ENCODE data around the gene NCK2. TPM values are rescaled to one million over a fixed set of nuclear protein-coding genes. Genes with fewer than 3 reads are reported as not detected.

Gene NCK2
- total and polyA plus RNA-seq, 10 of the 15 experiments (the other 5 are each of a cell fraction or from before 2014, with no cell fraction given) = 1.2 to 30.9 (median 14.1) TPM

- H2AFZ ChIP-seq (ENCODE audit: control insufficient read depth, low read depth, low read length) = no peak overlapping the region
- WGBS (ENCODE audit: insufficient coverage, insufficient replicate concordance, low lambda C conversion rate, missing lambda C conversion rate) = 10% methylated on average over 5 of the region's 5 CpGs
- ChIA-PET CTCF (no interaction called here), RAD21 (ENCODE audit: unreplicated experiment) (no interaction called here), POLR2A (no interaction called here), SMC1A (ENCODE audit: uncharacterized antibody, unreplicated experiment) (no interaction called here)
- H3K27ac ChIP-seq (ENCODE audit: control insufficient read depth, insufficient read depth) = no peak overlapping the region
- H3K9ac ChIP-seq (ENCODE audit: control insufficient read depth, insufficient read depth, low read length) = no peak overlapping the region
- H3K27me3 ChIP-seq (replicated peaks in 1 of 2; ENCODE audit: control insufficient read depth in 2 of 2, insufficient read depth in 2 of 2, low read length in 1 of 2) = no peaks in the 10 kb centered on the region; a peak in 1 of 4 replicates
- H3K9me3 ChIP-seq (replicated peaks; ENCODE audit: control insufficient read depth, insufficient read depth, low read length) = peaks cover 2% of the 10 kb centered on the region; the same call in 1 of the 3 replicates
- ATAC-seq = no peak
- intact Hi-C loops (cut with micrococcal nuclease; ENCODE audit: unreplicated experiment) = no loop called here
- FAIRE-seq = no peak
- no peak for DNase-seq (ENCODE audit: low read depth, low spot score)
- no peaks in the 10 kb centered on the region for H3K36me3 ChIP-seq (ENCODE audit: control insufficient read depth in 2 of 2, insufficient read depth in 2 of 2, low read length in 1 of 2)
- BruUV-seq (replicated peaks) = no TSS peak
- H4K20me1 ChIP-seq (ENCODE audit: control insufficient read depth, insufficient read depth) = no peaks in the 10 kb centered on the region
- H3K4me3 ChIP-seq = no peak overlapping the region
- H3K4me2 ChIP-seq (ENCODE audit: control insufficient read depth, insufficient read depth) = no peak overlapping the region
- no peaks in the 10 kb centered on the region for H3K79me2 ChIP-seq (ENCODE audit: control insufficient read depth, insufficient read depth, low read length)
- in situ Hi-C loops (cut with MboI) = no loop called here
- no peak for TF ChIP-seq NFYB (IDR thresholded peaks at IDR 0.05; ENCODE audit: insufficient read depth, low read depth, low read length)
- TF ChIP-seq SPI1 (IDR thresholded peaks at IDR 0.05; ENCODE audit: borderline replicate concordance, insufficient read depth, low read depth, low read length) = no peak
- no peak for TF ChIP-seq KDM1A (IDR thresholded peaks at IDR 0.05; ENCODE audit: borderline replicate concordance)
- TF ChIP-seq USF1 (IDR thresholded peaks at IDR 0.05; ENCODE audit: borderline replicate concordance, extremely low read length, insufficient read depth, low read depth, low read length) = no peak
- no peaks in the 10 kb centered on the region for H3K4me1 ChIP-seq (ENCODE audit: control insufficient read depth, insufficient read depth, low read length)
Observed at GRCh38 chr2:105725388-105725787, 19.3 kb upstream of the NCK2 start.

- Histone ChIP-seq H3K79me2 (ENCODE audit: control insufficient read depth, insufficient read depth, low read length) (no peaks in the 10 kb centered on the region), H2AFZ (ENCODE audit: control insufficient read depth, low read depth, low read length) (no peak overlapping the region), H3K4me1 (ENCODE audit: control insufficient read depth, insufficient read depth, low read length) (peaks cover 5% of the 10 kb centered on the region), H4K20me1 (ENCODE audit: control insufficient read depth, insufficient read depth) (no peaks in the 10 kb centered on the region), H3K27ac (ENCODE audit: control insufficient read depth, insufficient read depth) (no peak overlapping the region), H3K4me2 (ENCODE audit: control insufficient read depth, insufficient read depth) (no peak overlapping the region), H3K9ac (ENCODE audit: control insufficient read depth, insufficient read depth, low read length) (no peak overlapping the region), H3K36me3 (ENCODE audit: control insufficient read depth in 2 of 2, insufficient read depth in 2 of 2, low read length in 1 of 2) (no peaks in the 10 kb centered on the region), H3K27me3 (replicated peaks in 1 of 2; ENCODE audit: control insufficient read depth in 2 of 2, insufficient read depth in 2 of 2, low read length in 1 of 2) (no peaks in the 10 kb centered on the region), H3K4me3 (no peak overlapping the region), H3K9me3 (replicated peaks; ENCODE audit: control insufficient read depth, insufficient read depth, low read length) (peaks cover 2% of the 10 kb centered on the region; the same call in 1 of the 3 replicates)
- in situ Hi-C loops (cut with MboI) (no loop called here), intact Hi-C loops (cut with micrococcal nuclease; ENCODE audit: unreplicated experiment) (no loop called here)
- ChIA-PET RAD21 (ENCODE audit: unreplicated experiment) (no interaction called here), CTCF (interaction anchor here (2.4 kb wide), 1 partner anchor 13 kb away, joined by 7 read pairs; no protein-coding TSS in a partner anchor), POLR2A (no interaction called here), SMC1A (ENCODE audit: uncharacterized antibody, unreplicated experiment) (interaction anchor here (0.6 to 2.0 kb wide), 2 partner anchors 26 to 1630 kb away, joined by 3 to 4 read pairs; no protein-coding TSS in a partner anchor)
- WGBS (ENCODE audit: insufficient coverage, insufficient replicate concordance, low lambda C conversion rate, missing lambda C conversion rate) = 5% methylated on average over 1 of the region's 1 CpG
- ATAC-seq (no peak), FAIRE-seq (no peak), DNase-seq (ENCODE audit: low read depth, low spot score) (no peak)
- BruUV-seq (replicated peaks) = no TSS peak
- TF ChIP-seq YY1 (IDR thresholded peaks at IDR 0.05; ENCODE audit: low read depth, low read length) (no peak), E2F8 (IDR thresholded peaks at IDR 0.05; ENCODE audit: low read depth, partially characterized antibody) (no peak), RFX5 (IDR thresholded peaks at IDR 0.05; ENCODE audit: low read depth, low read length) (no peak), MYC (IDR thresholded peaks at IDR 0.05; ENCODE audit: insufficient read depth, insufficient read length, insufficient replicate concordance, low read length, severe bottlenecking) (no peak), BCL11A (IDR thresholded peaks at IDR 0.05; ENCODE audit: low read depth, low read length) (no peak), HSF1 (IDR thresholded peaks at IDR 0.05; ENCODE audit: low read depth, low read length) (no peak), BHLHE40 (IDR thresholded peaks at IDR 0.05; ENCODE audit: borderline replicate concordance in 1 of 2, low read depth in 2 of 2, low read length in 1 of 2) (no peak)
Observed at GRCh38 chr2:105730170-105730569, 14.5 kb upstream of the NCK2 start.

Measured in GM12878 (cell line).